Brain microvascular endothelial cell (primary cell): ENCODE data around the gene PCNX4.

Experiments used
- DNase-seq: peaks from one replicate; pipeline ENCODE4 v3.0.0-alpha.2; 2020
- H3K27ac ChIP-seq: fragments of 250-450 bp; sonication (Bioruptor Pico); 2 replicates; pipeline ENCODE4 v1.5.1; 2020; ENCODE audit warnings: mild to moderate bottlenecking, moderate library complexity
- H3K27me3 ChIP-seq: fragments of 250-450 bp; sonication (Bioruptor Pico); replicated peaks from 2 replicates; pipeline ENCODE4 v1.5.1; 2020; ENCODE audit warnings: mild to moderate bottlenecking
- H3K36me3 ChIP-seq: fragments of 250-450 bp; sonication (Bioruptor Pico); replicated peaks from 2 replicates; pipeline ENCODE4 v1.5.1; 2020; ENCODE audit warnings: mild to moderate bottlenecking
- H3K4me3 ChIP-seq: 2 replicates; pipeline ENCODE4 v1.5.1; 2011; ENCODE audit warnings: low read depth, mild to moderate bottlenecking, control low read depth, low read length, moderate library complexity
- CTCF ChIP-seq: IDR thresholded peaks from 2 replicates; pipeline ENCODE4 v1.5.1; 2011; ENCODE audit warnings: low read depth, mild to moderate bottlenecking, moderate library complexity, low read length, control low read depth, inconsistent platforms; ENCODE audit errors: missing control alignments
- in situ Hi-C: cut with HindIII; loops from 2 replicates; pipeline ENCODE4 v1.10.0; 2017; ENCODE audit warnings: low sequenced_read_pairs, low pct_ligation_motif_present

The PCNX4 gene

GRCh38 chr14:60217713-60218112, 126.0 kb downstream of the PCNX4 start:
- H3K27me3 ChIP-seq = no peaks in the 10 kb centered on the region
- in situ Hi-C loops = no loop called here
- H3K27ac ChIP-seq = no peak overlapping the region
- no peak for TF ChIP-seq CTCF
- H3K36me3 ChIP-seq = no peaks in the 10 kb centered on the region
- no peak for DNase-seq
- no peak overlapping the region for H3K4me3 ChIP-seq
